ENCODE results near the gene DNAJC5G.
A peak's percentile ranks its signal among the peaks of the same experiment; 100 is the strongest.
"Not testable (repeated sequence)": the region's sequence is repeated elsewhere in the genome, so short reads cannot be mapped to it uniquely, and the experiment has no call there.

The DNAJC5G gene

GRCh38 chr2:27281855-27282559, 6.8 kb downstream of the DNAJC5G start, which contains the start of gene TRIM54:
TSS of gene TRIM54 (plus strand) at chr2:27282429. CDS start at chr2:27282732, 303 bp downstream.
- DNase-seq: no peak

GRCh38 chr2:27282892-27283291, 7.7 kb downstream of the DNAJC5G start:
- DNase-seq: no peak

- DNase-seq: no peak
Observed at GRCh38 chr2:27284996-27285395, 9.8 kb downstream of the DNAJC5G start.

- DNase-seq: no peak
Observed at GRCh38 chr2:27285481-27285880, 10.2 kb downstream of the DNAJC5G start.

GRCh38 chr2:27288610-27289009, 13.4 kb downstream of the DNAJC5G start:
- DNase-seq: no peak

GRCh38 chr2:27290549-27290948, 15.3 kb downstream of the DNAJC5G start:
- DNase-seq: no peak

GRCh38 chr2:27291865-27292264, 16.6 kb downstream of the DNAJC5G start:
- no peak for DNase-seq

- no peak for DNase-seq
Observed at GRCh38 chr2:27294928-27295327, 19.7 kb downstream of the DNAJC5G start.

- DNase-seq: no peak
Observed at GRCh38 chr2:27296481-27296880, 21.2 kb downstream of the DNAJC5G start.

GRCh38 chr2:27297195-27297594, 22.0 kb downstream of the DNAJC5G start:
- no peak for DNase-seq

GRCh38 chr2:27298391-27299080, 23.3 kb downstream of the DNAJC5G start:
- no peak for DNase-seq

GRCh38 chr2:27300606-27301005, 25.4 kb downstream of the DNAJC5G start:
- not testable (repeated sequence) for DNase-seq

GRCh38 chr2:27303093-27304025, 28.1 kb downstream of the DNAJC5G start:
- peak; percentile 51 for DNase-seq

- no peak for DNase-seq
Observed at GRCh38 chr2:27304488-27305240, 29.4 kb downstream of the DNAJC5G start.

- no peak for DNase-seq
Observed at GRCh38 chr2:27305516-27305915, 30.3 kb downstream of the DNAJC5G start.

GRCh38 chr2:27306136-27306535, 30.9 kb downstream of the DNAJC5G start:
- no peak for DNase-seq

- DNase-seq: no peak
Observed at GRCh38 chr2:27306573-27307286, 31.5 kb downstream of the DNAJC5G start.

GRCh38 chr2:27307287-27307544, 32.0 kb downstream of the DNAJC5G start:
- DNase-seq: no peak

- no peak for DNase-seq
Observed at GRCh38 chr2:27307545-27308358, 32.5 kb downstream of the DNAJC5G start.

- DNase-seq: no peak
Observed at GRCh38 chr2:27308359-27308881, 33.2 kb downstream of the DNAJC5G start, which contains the start of gene UCN. TSS of gene UCN (minus strand) at chr2:27308445. CDS start at chr2:27307895, 550 bp downstream.

GRCh38 chr2:27309651-27310050, 34.4 kb downstream of the DNAJC5G start:
- DNase-seq: no peak
